ENCODE measurements around the gene CALHM3.

CALHM3 gene

GRCh38 chr10:103429647-103430046 is 49.4 kb downstream of the CALHM3 start:
- no peak for DNase-seq (ENCODE audit: extremely low read depth, low read depth)
- H3K4me3 ChIP-seq (replicated peaks; ENCODE audit: low read depth, low read length): no peak overlapping the region
- TF ChIP-seq CTCF (IDR thresholded peaks at IDR 0.05; ENCODE audit: low read depth, low read length, missing control alignments): no peak

GRCh38 chr10:103428989-103429643 is 49.9 kb downstream of the CALHM3 start:
- TF ChIP-seq CTCF (IDR thresholded peaks at IDR 0.05; ENCODE audit: low read depth, low read length, missing control alignments): no peak
- DNase-seq (ENCODE audit: extremely low read depth, low read depth): no peak
- no peak overlapping the region for H3K4me3 ChIP-seq (replicated peaks; ENCODE audit: low read depth, low read length)

- TF ChIP-seq CTCF (IDR thresholded peaks at IDR 0.05; ENCODE audit: low read depth, low read length, missing control alignments): no peak
- no peak for DNase-seq (ENCODE audit: extremely low read depth, low read depth)
- H3K4me3 ChIP-seq (replicated peaks; ENCODE audit: low read depth, low read length): no peak overlapping the region
Observed at GRCh38 chr10:103427866-103428265, 51.2 kb downstream of the CALHM3 start.

- DNase-seq (ENCODE audit: extremely low read depth, low read depth): no peak
- no peak for TF ChIP-seq CTCF (IDR thresholded peaks at IDR 0.05; ENCODE audit: low read depth, low read length, missing control alignments)
- H3K4me3 ChIP-seq (replicated peaks; ENCODE audit: low read depth, low read length): no peak overlapping the region
Observed at GRCh38 chr10:103423748-103424147, 55.3 kb downstream of the CALHM3 start.
